B cell (primary cell): ENCODE measurements around the gene LAGE3. TPM values are rescaled to one million over a fixed set of nuclear protein-coding genes. Genes with fewer than 3 reads are reported as not detected.

ENCODE experiments used
- ATAC-seq: fragments of 200-7000 bp; cut with Tn5 transposase; one replicate; pipeline ENCODE4 v1.10.0; 2021; ENCODE audit warnings: low read depth, mild to moderate bottlenecking, moderate number of reproducible peaks, moderate library complexity
- CTCF ChIA-PET: fragments of 350-600 bp; sonication (Branson Sonifier 250); formaldehyde crosslinking; loops from one replicate; lab custom pipeline; 2021; ENCODE audit warnings: antibody characterized with exemption, inconsistent platforms; lab: Charles Lee
- POLR2A ChIA-PET: fragments of 350-600 bp; sonication (Branson Sonifier 250); formaldehyde crosslinking; loops from one replicate; lab custom pipeline; 2021; ENCODE audit warnings: antibody characterized with exemption; lab: Charles Lee
- DNase-seq: peaks from one replicate; pipeline ENCODE4 v3.0.0; 2013
- H2AFZ ChIP-seq: 2 replicates; pipeline ENCODE4 v1.6.1; 2012; ENCODE audit warnings: mild to moderate bottlenecking, low read depth, low read length; ENCODE audit not compliant: insufficient read depth, poor library complexity, severe bottlenecking
- H3K27ac ChIP-seq, 2 donors: 1 replicate in 1 of 2; 2 replicates in 1 of 2; pipeline ENCODE4 v1.5.1; 2012 to 2013; ENCODE audit warnings: low read length in 2 of 2, mild to moderate bottlenecking in 2 of 2, moderate library complexity in 1 of 2
- H3K27me3 ChIP-seq, 4 experiments: fragments of 200-600 bp in 1 of 4; sonication (generic) in 1 of 4; replicated peaks in 1 of 4; 1 replicate in 2 of 4; 2 replicates in 2 of 4; pipeline versions ENCODE4 v1.6.1 to v1.7.0; 2013 to 2016; ENCODE audit warnings: low read length in 3 of 4, mild to moderate bottlenecking in 2 of 4, mixed read lengths in 1 of 4, moderate library complexity in 1 of 4; ENCODE audit not compliant: insufficient read depth in 4 of 4, control insufficient read depth in 3 of 4; ENCODE audit errors: control extremely low read depth in 1 of 4
- H3K36me3 ChIP-seq, 2 experiments: replicated peaks in 1 of 2; 1 replicate in 1 of 2; 2 replicates in 1 of 2; pipeline versions ENCODE4 v1.6.1 to v1.7.1; 2013; ENCODE audit warnings: low read length in 1 of 2; ENCODE audit not compliant: insufficient read depth in 2 of 2, control insufficient read depth in 1 of 2; ENCODE audit errors: control extremely low read depth in 1 of 2, extremely low read depth in 1 of 2
- H3K4me1 ChIP-seq, 2 donors: fragments of 200-600 bp in 1 of 2; sonication (generic) in 1 of 2; 1 replicate in 1 of 2; 2 replicates in 1 of 2; pipeline versions ENCODE4 v1.5.1 to v1.6.1; 2013 to 2017; ENCODE audit warnings: low read length in 2 of 2; ENCODE audit not compliant: control insufficient read depth in 2 of 2, insufficient read depth in 2 of 2
- H3K4me2 ChIP-seq: replicated peaks from 2 replicates; pipeline ENCODE3; 2012; ENCODE audit warnings: mild to moderate bottlenecking, low read depth, low read length; ENCODE audit not compliant: poor library complexity, severe bottlenecking
- H3K4me3 ChIP-seq, 5 experiments: fragments of 200-600 bp in 1 of 5; sonication (generic) in 1 of 5; 1 replicate in 3 of 5; 2 replicates in 2 of 5; pipeline versions ENCODE4 v1.5.1 to v1.7.0; 2011 to 2016; ENCODE audit warnings: low read length in 4 of 5, mild to moderate bottlenecking in 4 of 5, low read depth in 2 of 5, control low read depth in 1 of 5, moderate library complexity in 1 of 5; ENCODE audit not compliant: insufficient read depth in 1 of 5; ENCODE audit errors: control extremely low read depth in 1 of 5, extremely low read depth in 1 of 5
- H3K79me2 ChIP-seq: fragments of 200-600 bp; sonication (generic); one replicate; pipeline ENCODE4 v1.6.0; 2016; ENCODE audit warnings: low read length; ENCODE audit not compliant: control insufficient read depth, insufficient read depth
- H3K9ac ChIP-seq: fragments of 200-600 bp; sonication (generic); 2 replicates; pipeline ENCODE4 v1.6.1; 2017; ENCODE audit warnings: mild to moderate bottlenecking, low read length, moderate library complexity
- H3K9me3 ChIP-seq, 3 donors: one replicate each; pipeline versions ENCODE4 v1.6.1 to v1.7.1; 2013; ENCODE audit warnings: low read length in 2 of 3; ENCODE audit not compliant: control insufficient read depth in 2 of 3, insufficient read depth in 1 of 3; ENCODE audit errors: control extremely low read depth in 1 of 3
- H4K20me1 ChIP-seq: 2 replicates; pipeline ENCODE4 v1.6.0; 2012; ENCODE audit warnings: mild to moderate bottlenecking, low read length; ENCODE audit not compliant: insufficient read depth, control insufficient read depth, poor library complexity, severe bottlenecking
- H3K27ac Mint-ChIP-seq: one replicate; pipeline ENCODE4 v1.8.0; 2021; ENCODE audit warnings: mixed read lengths
- H3K27me3 Mint-ChIP-seq: one replicate; pipeline ENCODE4 v1.8.0; 2021; ENCODE audit warnings: mixed read lengths
- H3K4me1 Mint-ChIP-seq: one replicate; pipeline ENCODE4 v1.8.0; 2021; ENCODE audit warnings: mixed read lengths
- H3K4me3 Mint-ChIP-seq: one replicate; pipeline ENCODE4 v1.8.0; 2021; ENCODE audit warnings: mixed read lengths
- H3K9me3 Mint-ChIP-seq: one replicate; pipeline ENCODE4 v1.8.0; 2022; ENCODE audit warnings: mixed read lengths; ENCODE audit not compliant: insufficient read depth
- CTCF ChIP-seq: fragments of 200-600 bp; IDR thresholded peaks from one replicate; pipeline ENCODE4 v1.8.0; 2022; ENCODE audit warnings: antibody characterized with exemption, mild to moderate bottlenecking
- EZH2 ChIP-seq: IDR thresholded peaks from 2 replicates; pipeline ENCODE4 v1.6.1; 2012; ENCODE audit warnings: borderline replicate concordance, low read depth, mild to moderate bottlenecking, moderate library complexity, low read length; ENCODE audit not compliant: insufficient read depth, poor library complexity, severe bottlenecking
- WGBS: methylation state at CpG from one replicate; pipeline ENCODE4 v1.1.5; 2013; ENCODE audit warnings: missing lambda C conversion rate; ENCODE audit not compliant: insufficient coverage; 5-methylcytosine and 5-hydroxymethylcytosine counted together
- intact Hi-C: fragments of 100-400 bp; cut with micrococcal nuclease; formaldehyde crosslinking; loops from one replicate; pipeline ENCODE4 v1.10.0; 2022
- polyA plus RNA-seq: library from polyadenylated mRNA; depleted of rRNA; stranded (reverse); fragments of >200 nt; gene quantifications from 2 replicates; pipeline ENCODE4 v1.2.3, GENCODE V29; 2012
- total RNA-seq, 2 donors: library from RNA; stranded (reverse); fragments of 120-200 nt in 1 of 2; gene quantifications; 1 replicate in 1 of 2; 2 replicates in 1 of 2; pipeline versions ENCODE4 v1.2.3 to v1.2.4, GENCODE V29; 2013 to 2022

LAGE3 gene
- total and polyA plus RNA-seq, 2 donors (not counting 1 experiment from before 2014, with no cell fraction given), result 17.0 to 19.9 TPM

GRCh38 chrX:154515966-154516655 lies 37.0 kb upstream of the LAGE3 start, which contains the start of gene FAM3A:
Gene FAM3A, minus strand, starts transcription at chrX:154516232. Its CDS starts 460 bp downstream, at chrX:154515772.
- Histone ChIP-seq H3K9me3 (no peaks in the 10 kb centered on the region), H3K27me3 (no peaks in the 10 kb centered on the region), H2AFZ (peak within 1 kb of the TSS; percentile 69), H3K4me1 (peaks cover 4 to 22% of the 10 kb centered on the region in 2 donors), H3K79me2 (peaks cover 6% of the 10 kb centered on the region), H3K9ac (peak within 1 kb of the TSS; percentile 68), H4K20me1 (no peaks in the 10 kb centered on the region), H3K27ac (peak within 1 kb of the TSS; percentile 71 to 73), H3K4me3 (peak within 1 kb of the TSS; percentile 36 to 75 (median 67)), H3K36me3 (peaks cover 0 to 2% of the 10 kb centered on the region in 2 experiments), H3K4me2 (peak within 1 kb of the TSS; percentile 80)
- ChIA-PET POLR2A (interaction anchor here (0.5 to 2.5 kb wide), 6 partner anchors 9 to 118 kb away, joined by 3 to 13 read pairs (median 6); partner anchors contain the start of genes RPL10, SLC10A3 and UBL4A), CTCF (interaction anchor here (1.3 to 1.7 kb wide), 4 partner anchors 11 to 118 kb away, joined by 3 to 9 read pairs (median 6); partner anchors contain the start of genes RPL10 and SLC10A3)
- intact Hi-C loops, result loop anchor here (1.0 to 5.0 kb wide), 5 partner anchors 26 to 144 kb away; partner anchors contain the start of genes FLNA, LAGE3, PLXNA3 and RPL10
- peak; percentile 97 for ATAC-seq
- DNase-seq, result peak; percentile 89
- Mint-ChIP-seq H3K27me3 (no peaks in the 10 kb centered on the region), H3K4me3 (peak within 1 kb of the TSS; percentile 89), H3K4me1 (peaks cover 18% of the 10 kb centered on the region), H3K9me3 (no peaks in the 10 kb centered on the region), H3K27ac (peak within 1 kb of the TSS; percentile 94)
- no peak for TF ChIP-seq CTCF
- TF ChIP-seq EZH2, result no peak
- under 1% methylated on average over 56 of the region's 59 CpGs for WGBS
